Measurements from ENCODE around the gene RASL11B.

GRCh38 chr4:52865300-52865699 is 3.2 kb downstream of the RASL11B start:
- no peak for TF ChIP-seq CTCF (IDR thresholded peaks at IDR 0.05)
- TF ChIP-seq POLR2A (IDR thresholded peaks at IDR 0.05) = no peak

Data from adrenal gland (tissue), 5 donors.